HG02610 (cell line): ENCODE results near the gene ZNF678.
"Not testable (repeated sequence)": the region's sequence is repeated elsewhere in the genome, so short reads cannot be mapped to it uniquely, and the experiment has no call there.

ENCODE experiments used
- ATAC-seq: cut with Tn5 transposase; IDR thresholded peaks from one replicate; pipeline ENCODE4 v1.9.1; 2021; ENCODE audit warnings: mild to moderate bottlenecking, moderate library complexity; ENCODE audit not compliant: unreplicated experiment

ZNF678 gene

DNA sequence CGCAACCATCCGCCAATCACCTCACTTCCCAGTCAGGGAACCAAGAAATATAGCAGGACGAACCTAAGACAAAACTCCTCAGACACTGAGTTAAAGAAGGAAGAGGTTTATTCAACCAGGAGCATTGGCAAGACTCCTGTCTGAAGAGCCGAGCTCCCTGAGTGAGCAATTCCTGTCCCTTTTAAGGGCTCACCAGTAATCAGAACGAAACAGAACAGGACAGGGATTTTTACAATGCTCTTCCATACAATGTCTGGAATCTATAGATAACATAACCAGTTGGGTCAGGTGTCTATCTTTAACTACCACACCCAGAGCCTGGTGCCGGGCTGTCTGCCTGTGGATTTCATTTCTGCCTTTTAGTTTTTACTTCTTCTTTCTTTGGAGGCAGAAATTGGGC lies 32.9 kb downstream of the ZNF678 start:
- not testable (repeated sequence) for ATAC-seq

DNA sequence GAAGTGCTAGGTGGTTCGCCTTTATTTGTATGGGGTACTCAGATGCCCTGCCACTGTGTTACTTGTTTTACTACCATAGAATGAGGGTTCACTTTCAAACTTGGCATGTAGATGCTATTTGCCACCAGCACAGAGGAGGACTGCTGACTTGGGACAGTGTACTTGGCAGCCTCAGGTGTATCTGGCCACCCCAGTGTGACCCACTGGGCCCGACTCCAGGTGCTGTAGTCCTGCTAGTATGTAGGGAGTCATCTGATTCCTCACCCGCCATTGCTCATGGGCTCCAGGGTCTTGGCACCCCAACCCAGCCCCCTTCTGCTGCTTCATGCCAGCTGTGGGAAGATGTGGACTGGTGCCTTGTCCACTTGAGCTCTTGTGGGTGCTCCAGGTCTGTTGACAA lies 40.0 kb downstream of the ZNF678 start:
- no peak for ATAC-seq

DNA sequence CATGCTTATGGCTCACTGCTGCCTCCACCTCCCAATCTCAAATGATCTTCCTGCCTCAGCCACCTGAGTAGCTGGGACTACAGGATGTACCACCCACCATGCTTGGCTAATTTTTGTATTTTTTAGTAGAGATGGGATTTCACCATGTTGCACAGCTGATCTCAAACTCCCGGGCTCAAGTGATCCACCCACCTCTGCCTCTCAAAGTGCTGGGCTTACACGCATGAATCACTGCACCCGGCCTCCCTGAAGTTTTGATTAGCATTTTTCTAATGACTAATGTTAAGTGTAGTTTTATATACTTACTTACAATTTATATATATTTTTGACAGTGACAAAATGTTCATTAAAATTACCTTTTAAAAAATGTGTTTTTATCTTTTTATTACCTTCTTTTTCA lies 41.1 kb downstream of the ZNF678 start:
- ATAC-seq = no peak

DNA sequence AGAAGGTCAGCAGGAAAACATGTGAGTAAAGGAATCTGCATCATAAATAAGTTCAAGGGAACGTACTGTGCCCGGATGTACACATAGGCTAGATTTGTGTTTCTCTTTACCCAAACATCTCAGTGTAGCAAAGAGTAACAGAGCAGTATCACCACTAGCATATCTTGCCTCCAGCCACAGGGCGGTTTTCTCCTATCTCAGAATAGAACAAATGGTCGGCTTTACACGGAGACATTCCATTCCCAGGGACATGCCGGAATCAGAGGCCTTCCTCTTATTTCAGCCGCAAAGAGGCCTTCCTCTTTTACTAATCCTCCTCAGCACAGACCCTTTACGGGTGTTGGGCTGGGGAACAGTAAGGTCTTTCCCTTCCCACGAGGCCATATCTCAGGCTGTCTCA lies 42.9 kb downstream of the ZNF678 start:
- not testable (repeated sequence) for ATAC-seq

DNA sequence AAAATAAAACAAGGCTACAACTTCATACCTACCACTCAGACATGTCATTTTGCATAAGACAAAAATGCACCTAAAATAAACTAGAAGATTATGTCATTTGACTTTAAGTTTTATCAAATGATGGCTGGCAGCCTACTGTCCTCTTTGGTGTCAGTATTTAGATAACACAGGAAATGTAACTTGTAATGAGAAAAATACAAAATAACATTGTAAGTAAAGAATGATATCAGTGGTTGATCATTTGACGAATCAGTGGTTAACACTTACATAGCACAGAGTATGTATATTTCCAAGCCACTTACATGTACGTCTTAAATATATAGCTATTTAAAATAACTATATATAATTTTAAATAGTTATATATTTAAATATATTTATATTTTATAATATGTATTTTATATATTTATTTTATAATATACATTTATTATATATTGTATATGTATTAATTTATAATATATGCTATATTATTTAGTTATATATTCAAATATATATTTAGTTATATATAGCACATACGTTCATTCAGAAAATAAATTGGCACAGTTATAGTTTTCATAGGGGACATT lies 44.1 kb downstream of the ZNF678 start:
- ATAC-seq = no peak

DNA sequence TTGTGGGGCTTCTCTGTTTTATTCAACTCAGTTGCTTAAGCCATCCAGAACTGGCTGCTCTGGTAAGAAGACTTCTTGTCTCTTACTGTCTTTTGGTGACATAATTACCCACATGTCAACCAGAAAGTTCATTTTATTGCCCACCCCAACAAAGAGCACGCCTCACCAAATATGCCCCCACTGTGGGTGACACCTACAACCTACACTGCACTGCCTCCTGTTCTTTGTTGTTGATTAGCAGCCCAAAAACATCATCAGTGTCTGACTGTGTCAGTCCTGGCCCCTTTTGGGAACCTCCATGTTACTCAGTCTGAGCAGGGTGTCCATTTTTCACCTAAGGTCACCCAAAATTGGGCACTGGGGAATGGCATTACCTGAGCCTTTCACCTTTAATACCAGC lies 49.3 kb downstream of the ZNF678 start:
- ATAC-seq = no peak

DNA sequence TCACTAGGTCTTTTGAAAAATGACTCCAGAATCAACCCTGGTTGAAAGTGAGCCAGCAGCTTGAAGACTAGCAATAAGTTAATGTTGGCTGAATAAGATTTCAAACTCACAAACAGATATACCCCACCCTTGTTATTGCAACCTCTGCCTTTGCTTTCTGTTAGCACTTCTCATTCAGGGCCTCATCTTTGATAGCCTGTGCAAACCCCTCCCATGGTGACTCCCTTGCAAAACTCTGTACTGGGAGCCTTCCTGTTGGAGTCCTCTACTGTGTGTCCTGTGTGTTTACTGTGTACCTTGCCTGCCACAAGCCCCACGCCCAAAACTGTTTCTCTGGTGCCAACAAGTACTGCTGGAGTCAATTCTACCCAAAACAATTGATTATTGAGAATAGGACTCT lies 50.2 kb downstream of the ZNF678 start:
- ATAC-seq = no peak

DNA sequence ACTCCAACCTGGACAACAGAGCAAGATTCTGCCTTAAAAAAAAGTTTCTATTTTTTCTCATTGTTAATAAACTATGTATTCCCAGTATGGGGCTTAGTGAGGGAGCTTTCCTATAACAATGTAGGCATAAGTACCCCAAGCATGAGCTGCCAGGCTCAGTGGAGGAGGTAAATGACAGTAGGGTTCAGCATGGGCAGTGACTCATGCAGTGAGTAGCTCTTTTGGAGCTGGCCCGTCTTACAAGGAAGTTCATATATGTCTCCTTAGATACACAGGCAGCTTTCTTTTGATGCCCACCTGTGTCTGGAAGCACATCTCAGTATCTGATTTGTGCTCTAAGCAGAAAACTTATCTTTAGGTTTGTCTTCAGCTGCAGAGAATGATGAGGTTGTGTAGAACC lies 57.9 kb downstream of the ZNF678 start:
- ATAC-seq = no peak

DNA sequence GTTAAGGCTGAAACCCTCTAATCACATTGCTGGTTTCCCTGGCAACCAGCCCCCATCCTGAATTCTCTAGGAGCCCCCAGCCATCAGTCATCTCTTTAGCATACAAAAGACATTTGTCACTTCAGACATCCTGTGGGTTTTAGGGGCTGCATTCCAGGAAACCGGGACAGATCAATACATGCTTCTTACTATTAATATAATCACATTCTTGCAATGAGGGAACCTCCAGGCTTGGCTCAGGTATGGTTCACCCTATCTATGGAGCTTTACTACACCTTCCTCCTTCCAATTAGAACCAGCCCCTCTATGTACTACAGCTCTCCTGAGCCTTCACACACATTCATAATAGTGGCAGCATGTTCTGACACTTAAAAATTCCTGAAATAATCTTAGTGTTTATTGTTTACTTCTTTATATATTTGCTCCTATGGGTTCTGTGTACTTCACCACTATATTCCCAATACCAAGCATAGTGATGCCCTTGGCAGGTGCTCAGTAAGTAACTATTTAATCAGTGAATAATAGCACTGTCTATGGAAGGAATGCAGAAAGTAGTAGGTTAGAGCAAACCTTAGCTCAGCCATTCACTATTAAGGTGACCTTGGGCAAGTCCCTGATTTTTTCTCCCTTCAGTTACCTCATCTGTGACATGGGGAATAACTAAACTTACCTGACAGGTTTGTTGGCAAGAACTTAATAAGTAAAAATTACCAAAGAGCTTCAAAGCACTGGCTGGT lies 59.6 kb downstream of the ZNF678 start:
- ATAC-seq = no peak

DNA sequence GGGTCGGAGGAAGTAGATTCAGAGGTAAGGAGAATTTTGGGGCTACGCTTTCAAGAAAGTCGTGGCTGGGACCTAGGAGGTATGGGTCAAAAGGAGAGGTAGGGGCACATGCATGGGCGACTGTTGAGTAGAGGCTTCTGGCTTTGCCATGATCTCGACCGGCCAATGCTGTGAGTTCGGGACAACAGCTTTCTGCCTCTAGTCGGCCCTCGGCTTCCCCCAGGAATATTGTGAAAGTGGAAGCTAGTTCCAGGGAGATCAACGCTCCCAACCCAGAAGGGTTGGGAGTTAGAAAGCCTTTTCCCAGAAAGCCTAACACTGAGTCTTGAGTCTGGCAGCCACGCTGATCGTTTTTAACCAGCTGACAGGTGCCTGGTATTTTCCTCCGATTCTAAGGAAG lies 69.0 kb downstream of the ZNF678 start:
- ATAC-seq = no peak

DNA sequence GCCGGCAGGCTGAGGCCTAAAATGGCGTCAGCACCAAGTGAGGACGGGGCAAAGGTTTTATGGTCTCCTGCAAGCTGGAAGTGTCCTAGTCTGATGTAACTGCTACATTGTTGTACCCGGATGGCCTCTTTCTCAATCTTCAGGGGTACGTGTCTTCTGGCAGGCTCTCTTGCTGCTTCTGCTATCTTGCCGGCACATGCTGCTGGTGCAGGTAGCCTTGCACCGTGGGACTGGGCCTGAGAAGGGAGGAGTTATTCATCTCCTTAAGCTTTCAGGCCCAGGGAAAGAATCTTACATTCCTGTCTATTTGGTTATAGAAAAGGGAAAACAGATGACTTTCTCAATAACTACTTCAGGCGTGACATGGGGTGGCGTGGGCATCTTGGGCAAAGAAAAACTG lies 72.2 kb downstream of the ZNF678 start:
- no peak for ATAC-seq

DNA sequence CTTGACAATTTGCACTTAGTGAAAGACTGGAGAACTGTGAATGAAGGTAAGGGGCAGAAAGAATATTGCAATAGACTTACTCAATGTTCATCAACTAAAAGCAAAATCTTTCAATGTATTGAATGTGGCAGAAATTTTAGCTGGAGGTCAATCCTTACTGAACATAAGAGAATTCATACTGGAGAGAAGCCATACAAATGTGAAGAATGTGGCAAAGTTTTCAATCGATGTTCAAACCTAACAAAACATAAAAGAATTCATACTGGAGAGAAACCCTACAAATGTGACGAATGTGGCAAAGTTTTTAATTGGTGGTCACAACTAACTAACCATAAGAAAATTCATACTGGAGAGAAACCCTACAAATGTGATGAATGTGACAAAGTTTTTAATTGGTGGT lies 91.1 kb downstream of the ZNF678 start:
- ATAC-seq = no peak

DNA sequence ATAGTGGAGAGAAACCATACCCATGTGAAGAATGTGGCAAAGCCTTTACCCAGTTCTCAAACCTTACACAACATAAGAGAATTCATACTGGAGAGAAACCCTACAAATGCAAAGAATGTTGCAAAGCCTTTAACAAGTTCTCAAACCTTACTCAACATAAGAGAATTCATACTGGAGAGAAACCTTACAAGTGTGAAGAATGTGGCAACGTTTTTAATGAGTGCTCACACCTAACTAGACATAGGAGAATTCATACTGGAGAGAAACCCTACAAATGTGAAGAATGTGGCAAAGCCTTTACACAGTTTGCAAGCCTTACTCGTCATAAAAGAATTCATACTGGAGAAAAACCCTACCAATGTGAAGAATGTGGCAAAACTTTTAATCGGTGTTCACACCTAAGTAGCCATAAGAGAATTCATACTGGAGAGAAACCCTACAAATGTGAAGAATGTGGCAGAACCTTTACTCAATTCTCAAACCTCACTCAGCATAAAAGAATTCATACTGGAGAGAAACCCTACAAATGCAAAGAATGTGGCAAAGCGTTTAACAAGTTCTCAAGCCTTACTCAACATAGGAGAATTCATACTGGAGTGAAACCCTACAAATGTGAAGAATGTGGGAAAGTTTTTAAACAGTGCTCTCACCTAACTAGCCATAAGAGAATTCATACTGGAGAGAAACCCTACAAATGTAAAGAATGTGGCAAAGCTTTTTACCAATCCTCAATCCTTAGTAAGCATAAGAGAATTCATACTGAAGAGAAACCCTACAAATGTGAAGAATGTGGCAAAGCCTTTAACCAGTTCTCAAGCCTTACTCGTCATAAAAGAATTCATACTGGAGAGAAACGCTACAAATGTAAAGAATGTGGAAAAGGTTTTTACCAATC lies 91.7 kb downstream of the ZNF678 start:
- no peak for ATAC-seq

DNA sequence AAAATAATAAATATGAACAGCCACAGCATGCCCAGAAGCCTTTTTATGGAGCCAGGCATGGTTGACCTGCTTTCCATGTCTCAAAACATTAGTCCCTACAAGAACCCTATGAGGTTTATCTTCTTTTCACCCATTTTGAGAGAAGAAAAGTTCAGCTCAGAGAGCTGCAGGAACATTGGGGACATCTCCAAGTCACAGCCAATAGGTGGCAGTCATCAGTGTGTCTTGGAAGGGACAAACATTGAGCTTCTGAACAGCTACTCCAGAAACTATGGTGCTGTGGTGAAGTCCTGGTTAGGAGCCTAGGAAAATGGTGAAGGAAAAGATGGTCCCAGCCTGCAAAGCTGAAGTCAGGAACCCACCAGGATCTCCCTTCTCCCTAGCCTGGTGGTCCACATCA lies 98.1 kb downstream of the ZNF678 start:
- no peak for ATAC-seq

DNA sequence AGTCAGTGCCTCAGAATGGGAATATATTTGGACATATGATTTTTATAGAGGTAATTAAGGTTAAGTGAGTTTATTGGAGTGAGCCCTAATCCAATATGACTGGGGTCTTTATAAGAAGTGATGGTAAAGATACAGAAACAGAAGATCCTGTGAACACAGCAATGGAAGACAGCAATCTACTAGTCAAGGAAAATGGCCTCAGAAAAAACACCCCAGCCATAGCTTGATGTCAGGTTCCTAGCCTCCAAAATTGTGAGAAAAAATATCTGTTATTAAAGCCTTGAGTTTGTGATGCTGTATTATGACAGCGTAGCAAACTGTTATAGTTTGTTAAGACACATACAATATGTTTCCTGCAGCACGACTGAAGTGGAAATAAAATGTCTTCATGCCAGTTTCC lies 99.6 kb downstream of the ZNF678 start:
- ATAC-seq = no peak

DNA sequence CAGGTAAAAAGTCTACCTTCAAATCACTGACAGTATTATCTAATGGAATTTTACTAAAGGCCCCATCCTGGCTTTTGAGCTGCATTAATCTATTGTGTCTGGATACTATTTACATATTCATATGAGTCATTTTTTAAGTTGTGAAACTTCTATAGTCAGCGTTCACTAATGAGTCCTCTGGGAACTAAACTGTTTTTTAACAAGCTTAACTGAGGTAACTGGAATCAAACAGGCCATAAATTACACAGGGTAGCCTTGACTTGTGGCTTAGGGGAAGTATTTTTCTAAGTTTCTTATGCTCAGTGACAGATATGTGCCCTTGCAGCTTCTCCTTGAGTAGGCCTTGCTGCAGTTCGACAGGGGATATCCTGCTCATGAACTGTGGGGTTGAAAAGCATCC lies 102.9 kb downstream of the ZNF678 start:
- no peak for ATAC-seq

DNA sequence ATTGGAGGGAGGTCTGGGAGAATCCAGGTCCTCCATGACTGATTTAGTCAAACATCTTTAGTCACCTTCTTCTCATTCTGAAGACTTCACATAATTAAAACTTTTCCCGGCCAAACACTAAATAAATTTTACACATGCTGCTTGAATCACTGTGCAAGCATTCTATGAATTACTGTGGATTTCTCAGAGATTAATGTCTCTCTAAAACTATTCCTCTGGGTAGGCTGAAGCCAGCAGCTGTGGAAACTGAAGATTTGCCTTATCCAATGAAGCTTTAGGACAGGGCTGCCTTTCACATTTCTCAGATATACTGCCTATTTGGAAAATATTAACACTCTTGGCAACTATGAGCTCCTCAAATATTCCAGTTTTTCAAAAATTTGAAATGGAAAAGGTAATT lies 110.1 kb downstream of the ZNF678 start:
- no peak for ATAC-seq

DNA sequence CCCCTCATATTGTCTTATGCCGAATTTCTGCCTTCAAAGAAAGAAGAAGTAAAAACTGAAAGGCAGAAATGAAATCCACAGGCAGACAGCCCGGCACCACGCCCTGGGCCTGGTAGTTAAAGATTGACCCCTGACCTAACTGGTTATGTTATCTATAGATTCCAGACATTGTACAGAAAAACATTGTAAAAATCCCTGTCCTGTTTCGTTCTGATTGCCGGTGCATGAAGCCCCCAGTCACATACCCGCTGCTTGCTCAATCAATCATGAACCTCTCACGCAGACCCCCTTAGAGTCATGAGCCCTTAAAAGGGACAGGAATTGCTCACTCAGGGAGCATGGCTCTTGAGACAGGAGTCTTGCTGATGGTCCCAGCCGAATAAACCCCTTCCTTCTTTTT lies 122.5 kb downstream of the ZNF678 start:
- no peak for ATAC-seq

DNA sequence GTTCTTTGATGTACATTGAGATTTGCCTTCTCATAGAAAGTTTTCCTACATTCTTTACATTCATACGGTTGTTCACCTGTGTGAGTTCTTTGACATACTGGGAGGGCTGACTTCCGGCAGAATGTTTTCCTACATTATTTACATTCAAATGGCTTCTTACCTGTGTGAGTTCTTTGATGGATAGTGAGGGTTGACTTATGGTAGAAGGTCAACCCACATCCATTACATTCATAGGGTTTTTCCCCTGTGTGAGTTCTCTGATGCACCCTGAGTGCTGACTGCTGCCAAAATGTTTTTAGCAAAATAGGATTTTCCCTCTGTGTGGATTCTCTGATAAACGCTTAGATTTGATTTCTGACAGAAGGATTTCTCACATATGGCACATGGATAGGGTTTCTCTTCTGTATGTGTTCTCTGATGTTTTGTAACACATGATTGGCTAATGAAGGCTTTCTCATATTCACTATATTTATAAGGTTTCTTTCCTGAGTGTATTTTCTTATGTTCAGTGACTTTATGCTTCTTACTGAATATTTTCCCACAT lies 134.0 kb downstream of the ZNF678 start:
- no peak for ATAC-seq

DNA sequence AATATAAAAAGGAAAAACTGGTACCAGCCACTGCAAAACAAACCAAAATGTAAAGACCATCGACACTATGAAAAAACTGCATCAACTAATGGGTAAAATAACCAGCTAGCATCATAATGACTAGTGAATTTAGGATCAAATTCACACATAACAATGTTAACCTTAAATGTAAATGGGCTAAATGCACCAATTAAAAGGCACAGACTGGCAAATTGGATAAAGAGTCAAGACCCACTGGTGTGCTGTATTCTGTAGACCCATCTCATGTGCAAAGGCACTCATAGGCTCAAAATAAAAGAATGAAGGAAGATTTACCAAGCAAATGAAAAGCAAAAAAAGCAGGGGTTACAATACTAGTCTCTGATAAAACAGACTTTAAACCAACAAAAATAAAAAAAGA lies 138.3 kb downstream of the ZNF678 start:
- not testable (repeated sequence) for ATAC-seq

DNA sequence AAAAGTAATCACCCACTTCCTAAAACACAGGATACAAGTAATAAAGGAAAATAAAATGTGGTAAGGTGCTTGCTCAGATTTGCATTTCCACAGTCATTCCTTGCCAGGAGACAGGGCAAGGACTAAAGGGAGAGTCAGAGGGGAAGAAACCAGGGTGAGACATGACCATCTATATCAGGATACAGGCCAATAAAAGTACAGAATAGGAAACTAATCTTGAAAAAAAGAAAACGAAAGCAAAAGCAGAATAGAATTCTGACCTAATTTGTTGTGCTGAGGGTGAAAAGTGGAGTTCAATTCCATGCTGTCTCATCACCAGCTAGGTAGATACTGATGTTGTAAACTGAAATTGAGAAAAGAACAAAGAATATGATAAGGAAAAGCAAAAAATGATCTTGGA lies 144.5 kb downstream of the ZNF678 start:
- ATAC-seq = no peak

DNA sequence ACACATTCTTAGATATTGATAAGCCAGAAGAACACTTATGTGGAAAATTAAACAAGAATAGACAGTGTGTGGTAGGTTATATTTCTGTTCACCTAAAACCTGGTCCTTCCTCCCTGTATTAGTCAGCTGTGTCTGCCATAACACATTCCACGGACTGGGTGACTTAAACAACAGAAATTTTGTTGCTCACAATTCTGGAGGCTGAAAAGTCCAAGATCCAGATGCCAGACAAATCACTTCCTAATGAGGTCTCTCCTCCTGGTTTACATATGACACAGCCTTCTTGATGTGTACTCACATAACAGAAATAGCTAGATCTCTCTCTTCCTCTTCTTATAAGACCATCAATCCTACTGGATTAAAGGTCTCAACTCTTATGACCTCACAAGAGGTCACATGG lies 146.1 kb downstream of the ZNF678 start:
- ATAC-seq = no peak
